KMS-11 (cell line): ENCODE measurements around the gene TTC17.
"Not testable (repeated sequence)": the region's sequence is repeated elsewhere in the genome, so short reads cannot be mapped to it uniquely, and the experiment has no call there.

Source experiments
- H2AFZ ChIP-seq: fragments of 200-600 bp; sonication (generic); 2 replicates; pipeline ENCODE4 v1.6.1; 2016; ENCODE audit warnings: antibody characterized with exemption, mixed run types, low read depth
- H3K27ac ChIP-seq: fragments of 200-600 bp; sonication (generic); 2 replicates; pipeline ENCODE4 v1.6.1; 2016; ENCODE audit warnings: mild to moderate bottlenecking, mixed run types
- H3K27me3 ChIP-seq: fragments of 200-600 bp; sonication (generic); 2 replicates; pipeline ENCODE4 v1.6.1; 2017; ENCODE audit warnings: mild to moderate bottlenecking, low read depth, mixed run types, moderate library complexity; ENCODE audit not compliant: insufficient read depth
- H3K36me3 ChIP-seq: fragments of 200-600 bp; sonication (generic); 2 replicates; pipeline ENCODE4 v1.6.1; 2017; ENCODE audit warnings: mild to moderate bottlenecking, mixed run types; ENCODE audit not compliant: insufficient read depth
- H3K4me1 ChIP-seq: fragments of 200-600 bp; sonication (generic); 2 replicates; pipeline ENCODE4 v1.6.1; 2016; ENCODE audit warnings: mild to moderate bottlenecking, low read depth, mixed run types; ENCODE audit not compliant: poor library complexity, severe bottlenecking
- H3K4me2 ChIP-seq: fragments of 200-600 bp; sonication (generic); 2 replicates; pipeline ENCODE4 v1.7.0; 2016; ENCODE audit warnings: mild to moderate bottlenecking, mixed run types
- H3K4me3 ChIP-seq: fragments of 200-600 bp; sonication (generic); IDR thresholded peaks from 2 replicates; pipeline ENCODE4 v1.6.1; 2017; ENCODE audit warnings: low read depth, low read length, mixed read lengths; ENCODE audit not compliant: insufficient read depth
- H3K79me2 ChIP-seq: fragments of 200-600 bp; sonication (generic); 2 replicates; pipeline ENCODE4 v1.6.1; 2016; ENCODE audit warnings: low read depth, mixed run types; ENCODE audit not compliant: insufficient read depth
- H3K9ac ChIP-seq: fragments of 200-600 bp; sonication (generic); 2 replicates; pipeline ENCODE4 v1.6.1; 2016; ENCODE audit warnings: mild to moderate bottlenecking, mixed run types
- H4K20me1 ChIP-seq: fragments of 200-600 bp; sonication (generic); 2 replicates; pipeline ENCODE4 v1.6.1; 2016; ENCODE audit warnings: mild to moderate bottlenecking, mixed run types; ENCODE audit not compliant: insufficient read depth
- CTCF ChIP-seq: fragments of 200-600 bp; sonication (generic); conservative IDR thresholded peaks from 2 replicates; pipeline ENCODE4 v1.6.1; 2017; ENCODE audit warnings: low read depth, mild to moderate bottlenecking, antibody characterized with exemption, low read length, moderate library complexity, mixed read lengths

The TTC17 gene

GRCh38 chr11:43459246-43459645, 100.5 kb downstream of the TTC17 start:
- Histone ChIP-seq H3K4me2 (no peak overlapping the region), H3K27ac (no peak overlapping the region), H2AFZ (no peak overlapping the region), H3K9ac (no peak overlapping the region), H3K27me3 (no peaks in the 10 kb centered on the region), H3K79me2 (no peaks in the 10 kb centered on the region), H3K4me1 (no peaks in the 10 kb centered on the region), H3K36me3 (no peaks in the 10 kb centered on the region), H4K20me1 (no peaks in the 10 kb centered on the region; the same call in 1 of the 2 replicates), H3K4me3 (no peak overlapping the region)
- TF ChIP-seq CTCF: no peak

GRCh38 chr11:43462359-43462758, 103.6 kb downstream of the TTC17 start:
- no peak overlapping the region for H2AFZ ChIP-seq
- no peak overlapping the region for H3K9ac ChIP-seq
- H3K4me2 ChIP-seq: no peak overlapping the region
- H3K4me3 ChIP-seq: no peak overlapping the region
- no peak overlapping the region for H3K27ac ChIP-seq
- H3K36me3 ChIP-seq: no peaks in the 10 kb centered on the region
- H3K4me1 ChIP-seq: no peaks in the 10 kb centered on the region
- H3K27me3 ChIP-seq: no peaks in the 10 kb centered on the region
- H4K20me1 ChIP-seq: no peaks in the 10 kb centered on the region
- TF ChIP-seq CTCF: no peak
- H3K79me2 ChIP-seq: no peaks in the 10 kb centered on the region

- Histone ChIP-seq H3K27me3 (no peaks in the 10 kb centered on the region), H3K79me2 (no peaks in the 10 kb centered on the region), H4K20me1 (no peaks in the 10 kb centered on the region), H3K27ac (no peak overlapping the region), H3K4me3 (no peak overlapping the region), H3K36me3 (no peaks in the 10 kb centered on the region), H3K9ac (no peak overlapping the region), H3K4me1 (no peaks in the 10 kb centered on the region), H3K4me2 (no peak overlapping the region), H2AFZ (no peak overlapping the region)
- no peak for TF ChIP-seq CTCF
These were observed 109.2 kb downstream of the TTC17 start for GRCh38 chr11:43467958-43468357.

- H3K36me3 ChIP-seq, H3K27me3 ChIP-seq, H3K4me2 ChIP-seq, H3K4me3 ChIP-seq, H3K4me1 ChIP-seq, H3K9ac ChIP-seq, H2AFZ ChIP-seq, H3K79me2 ChIP-seq, H4K20me1 ChIP-seq, H3K27ac ChIP-seq: not testable (repeated sequence)
These were observed 118.8 kb downstream of the TTC17 start for GRCh38 chr11:43477491-43477890.

- H3K4me2 ChIP-seq: no peak overlapping the region
- H3K27ac ChIP-seq: no peak overlapping the region
- no peaks in the 10 kb centered on the region for H4K20me1 ChIP-seq
- no peaks in the 10 kb centered on the region for H3K79me2 ChIP-seq
- no peaks in the 10 kb centered on the region for H3K36me3 ChIP-seq
- no peak overlapping the region for H3K9ac ChIP-seq
- H2AFZ ChIP-seq: no peak overlapping the region
- H3K4me1 ChIP-seq: peaks cover 22% of the 10 kb centered on the region
- no peak overlapping the region for H3K4me3 ChIP-seq
- no peak for TF ChIP-seq CTCF
- no peaks in the 10 kb centered on the region for H3K27me3 ChIP-seq
These were observed 127.4 kb downstream of the TTC17 start for GRCh38 chr11:43486141-43486540.
